ENCODE data around the gene KITLG.
"Not testable (repeated sequence)": the region's sequence is repeated elsewhere in the genome, so short reads cannot be mapped to it uniquely, and the experiment has no call there.

Gene KITLG

GRCh38 chr12:88575361-88575970, 4.8 kb downstream of the KITLG start:
- no peak for DNase-seq

- DNase-seq, result no peak
These were observed 6.0 kb downstream of the KITLG start for GRCh38 chr12:88574278-88574677.

GRCh38 chr12:88573583-88573982, 6.7 kb downstream of the KITLG start:
- no peak for DNase-seq

GRCh38 chr12:88572781-88573549, 7.3 kb downstream of the KITLG start:
- no peak for DNase-seq

GRCh38 chr12:88571543-88571942, 8.7 kb downstream of the KITLG start:
- no peak for DNase-seq

GRCh38 chr12:88570103-88570502, 10.2 kb downstream of the KITLG start:
- DNase-seq, result no peak

- no peak for DNase-seq
These were observed 13.8 kb downstream of the KITLG start for GRCh38 chr12:88566430-88566829.

- DNase-seq, result no peak
These were observed 17.3 kb downstream of the KITLG start for GRCh38 chr12:88562846-88563582.

- no peak for DNase-seq
These were observed 18.1 kb downstream of the KITLG start for GRCh38 chr12:88562151-88562550.

GRCh38 chr12:88559772-88560171, 20.5 kb downstream of the KITLG start:
- no peak for DNase-seq

- no peak for DNase-seq
These were observed 21.1 kb downstream of the KITLG start for GRCh38 chr12:88559199-88559598.

- no peak for DNase-seq
These were observed 21.9 kb downstream of the KITLG start for GRCh38 chr12:88558340-88558867.

- DNase-seq, result no peak
These were observed 24.0 kb downstream of the KITLG start for GRCh38 chr12:88556213-88556774.

GRCh38 chr12:88553941-88554658, 26.2 kb downstream of the KITLG start:
- DNase-seq, result no peak

- DNase-seq, result no peak
These were observed 27.6 kb downstream of the KITLG start for GRCh38 chr12:88552610-88553079.

- DNase-seq, result no peak
These were observed 30.3 kb downstream of the KITLG start for GRCh38 chr12:88549929-88550328.

GRCh38 chr12:88547949-88548348, 32.3 kb downstream of the KITLG start:
- not testable (repeated sequence) for DNase-seq

- no peak for DNase-seq
These were observed 33.4 kb downstream of the KITLG start for GRCh38 chr12:88546853-88547252.

GRCh38 chr12:88546226-88546625, 34.0 kb downstream of the KITLG start:
- no peak for DNase-seq

- no peak for DNase-seq
These were observed 35.0 kb downstream of the KITLG start for GRCh38 chr12:88544991-88545980.

GRCh38 chr12:88539893-88540292, 40.4 kb downstream of the KITLG start:
- no peak for DNase-seq
